HK-2 (cell line): ENCODE data around the gene DHRS2.

ENCODE experiments used
- DNase-seq: peaks from one replicate; pipeline ENCODE4 v3.0.0-alpha.2; 2018; ENCODE audit not compliant: unreplicated experiment

DHRS2 gene

GRCh38 chr14:23694085-23694948 is 58.2 kb downstream of the DHRS2 start:
- no peak for DNase-seq
